NCI-H2029 treated with DMSO at 0.1 percent for 48 hours (cell line): ENCODE results near the gene EDIL3.

Experiments
- DNase-seq: peaks from one replicate; lab custom pipeline; 2025; lab: John Stamatoyannopoulos, UW

Gene EDIL3

DNA sequence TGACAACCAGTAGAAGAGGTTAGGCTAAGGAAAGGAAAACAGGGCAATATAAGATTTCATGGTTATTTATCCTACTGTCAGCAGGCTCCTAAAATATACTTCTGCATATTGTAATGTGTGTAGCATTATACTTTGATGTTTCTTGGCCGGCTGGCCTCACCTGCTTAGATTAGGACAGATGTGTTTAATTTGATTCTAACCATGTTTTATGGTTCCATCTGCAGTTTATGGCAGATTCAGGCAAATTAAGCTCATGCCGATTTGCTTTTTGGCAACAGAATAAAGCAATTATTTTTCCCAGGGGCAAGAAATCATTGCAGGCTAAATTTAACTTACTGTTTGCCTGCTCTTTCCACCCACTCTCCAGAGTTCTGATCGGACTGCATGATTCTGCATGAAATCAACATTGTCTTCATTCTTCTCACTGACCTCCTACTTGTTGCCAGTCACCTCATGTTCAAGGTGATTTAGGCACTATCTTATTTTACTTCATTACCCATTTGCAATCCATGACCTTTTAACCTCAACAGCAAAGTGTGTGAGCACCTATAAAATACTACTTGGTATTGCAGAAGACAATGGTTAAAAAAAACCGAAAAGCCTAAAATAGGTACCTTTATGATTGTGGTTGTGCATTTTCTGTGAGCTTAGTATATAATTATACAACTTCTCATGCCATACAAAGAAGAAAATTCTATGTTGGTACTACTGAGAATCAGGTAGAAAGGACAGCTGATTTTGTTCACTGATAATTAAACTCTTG, 125.2 kb downstream of the EDIL3 start:
- DNase-seq: no peak

DNA sequence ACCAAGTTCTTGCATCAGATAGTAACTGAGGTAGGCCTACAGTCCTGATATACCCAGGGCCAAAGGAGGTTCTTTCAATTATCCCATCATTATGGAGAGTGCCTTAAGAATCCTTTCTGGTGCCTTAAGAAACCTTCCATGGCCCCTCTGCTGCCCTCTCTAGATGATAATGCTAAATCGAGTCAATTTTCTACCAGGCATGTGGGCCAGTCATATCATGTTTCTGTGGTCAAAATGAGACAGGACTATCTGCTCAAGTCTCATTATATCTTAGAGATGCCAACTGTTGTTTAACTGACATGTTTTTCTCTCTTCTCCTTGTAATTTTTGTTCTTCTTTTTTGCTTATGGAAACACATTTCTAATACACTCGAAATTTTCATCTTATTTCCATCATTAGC, 127.6 kb downstream of the EDIL3 start:
- no peak for DNase-seq

DNA sequence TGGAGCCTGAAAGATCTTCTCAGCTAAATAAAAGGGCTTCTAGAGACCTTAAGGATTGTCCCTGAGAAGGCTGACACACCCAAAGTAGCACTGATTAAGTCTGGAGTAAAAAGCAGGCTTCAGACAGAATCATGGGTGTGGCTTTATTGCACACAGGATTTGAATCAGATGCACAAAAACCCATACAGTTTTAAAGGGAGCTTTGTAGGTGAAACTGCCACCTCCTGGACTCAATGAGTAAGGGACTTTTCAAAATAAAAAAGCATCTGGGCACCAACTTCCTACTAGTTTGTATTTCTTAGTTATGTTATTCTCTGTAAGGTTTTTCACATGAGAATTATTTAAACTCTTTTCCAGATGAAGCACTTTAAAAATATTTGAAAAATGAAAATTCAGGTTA, 129.4 kb downstream of the EDIL3 start:
- DNase-seq: no peak

DNA sequence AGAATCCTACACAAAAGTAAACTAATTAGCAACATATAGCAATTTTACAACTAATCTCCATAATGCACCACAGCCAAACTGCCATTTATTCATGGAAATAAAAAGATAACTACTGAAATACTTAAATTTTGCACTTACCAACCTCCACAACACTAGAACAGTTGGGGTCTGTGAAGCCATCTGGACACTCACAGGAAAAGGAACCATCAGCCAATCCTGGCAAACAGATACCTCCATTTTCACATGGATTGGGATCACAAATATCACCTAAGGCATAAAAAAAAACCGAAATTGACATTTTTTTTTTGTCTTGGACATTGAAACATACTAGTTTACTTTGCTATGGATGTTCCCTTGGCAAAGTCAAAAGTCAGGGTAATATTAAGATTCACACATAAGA, 130.7 kb downstream of the EDIL3 start:
- DNase-seq: no peak

DNA sequence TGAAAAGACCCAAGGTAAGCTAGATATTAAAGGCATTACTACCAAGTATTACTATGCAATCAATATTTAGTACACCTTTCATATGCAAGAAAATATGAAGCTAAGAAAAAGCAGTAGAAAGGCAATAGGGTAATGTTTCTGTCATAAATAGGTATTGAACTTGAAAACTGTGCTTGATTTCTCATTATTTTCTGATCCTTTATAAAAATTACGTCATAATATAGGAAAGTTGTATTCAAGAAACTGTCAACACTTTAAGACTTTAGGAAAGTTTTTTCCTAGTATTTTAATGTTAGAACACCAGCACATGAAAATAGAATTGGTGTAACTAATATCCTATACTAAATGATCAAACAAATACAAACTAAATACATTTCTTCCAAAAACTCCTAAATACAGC, 133.2 kb downstream of the EDIL3 start:
- DNase-seq: no peak

DNA sequence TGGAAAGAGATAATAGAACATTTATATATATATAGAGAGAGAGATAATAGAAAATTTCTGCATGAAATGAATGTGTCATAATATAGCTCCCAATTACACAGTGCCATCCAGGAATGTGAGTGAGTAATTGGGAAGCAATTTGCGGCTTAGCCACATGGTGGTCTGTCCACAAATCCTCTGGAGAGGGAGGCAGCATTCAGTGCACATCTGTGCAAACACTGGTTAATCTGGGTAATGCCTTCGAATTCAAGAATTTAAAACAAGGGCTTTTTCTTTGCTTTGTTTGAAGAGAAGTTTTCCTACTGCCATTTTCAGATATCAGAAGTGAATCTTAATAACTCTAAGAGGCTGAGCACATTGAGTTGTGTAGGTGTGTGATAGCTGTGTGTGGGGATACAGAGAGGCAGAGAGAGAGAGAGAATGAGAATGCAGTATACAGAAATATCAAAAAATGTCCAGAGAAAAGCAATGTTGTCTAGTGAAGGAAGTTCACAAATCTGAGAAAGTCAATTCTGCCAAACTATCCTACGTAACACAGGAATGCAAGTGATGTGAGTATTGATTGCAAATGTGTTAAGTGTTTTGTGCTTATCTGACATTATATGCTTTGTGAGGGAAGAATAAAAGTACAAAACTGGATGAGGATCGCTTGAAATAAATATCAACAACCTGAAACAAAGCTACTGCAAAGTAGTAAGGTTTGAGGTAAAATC, 134.6 kb downstream of the EDIL3 start:
- DNase-seq: no peak

DNA sequence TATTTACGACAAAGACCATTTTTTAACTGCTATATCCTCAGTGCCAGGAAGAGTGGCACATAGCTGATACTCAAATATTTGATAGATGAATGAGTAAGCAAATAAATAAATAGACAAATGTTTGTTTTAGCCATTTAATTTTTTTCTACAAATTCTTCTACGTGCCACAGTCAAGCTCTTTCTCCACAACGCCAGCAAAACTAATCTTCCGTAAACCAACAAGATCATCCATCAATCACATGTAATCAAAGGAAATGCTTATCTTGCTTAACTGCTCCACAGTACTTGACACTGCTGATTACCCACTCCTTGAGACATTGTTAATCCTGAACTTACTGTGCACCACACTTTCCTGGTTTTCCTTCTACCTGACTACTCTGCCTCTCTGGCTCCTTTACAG, 136.7 kb downstream of the EDIL3 start:
- no peak for DNase-seq

DNA sequence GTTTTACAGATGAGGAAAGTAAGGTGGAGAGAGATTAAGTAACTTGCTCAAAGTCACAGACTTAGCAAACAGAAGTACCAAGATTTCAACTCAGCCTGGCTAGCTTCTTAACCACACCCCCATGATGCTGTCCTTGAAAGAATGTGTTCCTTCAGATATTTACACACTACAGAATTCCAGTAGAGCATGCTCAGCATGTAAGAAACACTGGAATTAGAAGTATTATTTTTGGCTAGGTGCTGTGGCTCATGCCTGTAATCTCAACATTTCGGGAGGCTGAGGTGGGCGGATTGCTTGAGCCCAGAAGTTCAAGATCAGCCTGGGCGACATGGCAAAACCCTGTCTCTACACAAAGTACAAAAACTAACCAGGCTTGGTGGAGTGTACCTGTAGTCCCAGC, 142.4 kb downstream of the EDIL3 start:
- no peak for DNase-seq

DNA sequence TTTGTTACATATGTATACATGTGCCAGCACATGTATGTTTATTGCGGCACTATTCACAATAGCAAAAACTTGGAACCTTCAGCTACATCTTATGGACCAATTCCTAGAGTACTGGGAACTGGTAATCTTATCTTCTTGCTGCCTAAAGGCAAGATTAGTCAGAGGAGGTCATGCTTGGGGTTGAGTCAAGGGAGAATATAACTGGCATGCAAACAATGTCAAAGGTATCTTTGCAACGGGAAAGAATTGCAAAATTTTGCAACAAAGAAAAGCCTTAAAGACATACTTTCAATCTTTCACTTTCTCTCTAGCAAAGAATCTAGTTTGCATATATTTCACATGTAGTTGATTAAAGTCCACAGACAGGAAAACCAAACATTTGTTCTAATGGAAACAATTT, 145.2 kb downstream of the EDIL3 start:
- DNase-seq: no peak

DNA sequence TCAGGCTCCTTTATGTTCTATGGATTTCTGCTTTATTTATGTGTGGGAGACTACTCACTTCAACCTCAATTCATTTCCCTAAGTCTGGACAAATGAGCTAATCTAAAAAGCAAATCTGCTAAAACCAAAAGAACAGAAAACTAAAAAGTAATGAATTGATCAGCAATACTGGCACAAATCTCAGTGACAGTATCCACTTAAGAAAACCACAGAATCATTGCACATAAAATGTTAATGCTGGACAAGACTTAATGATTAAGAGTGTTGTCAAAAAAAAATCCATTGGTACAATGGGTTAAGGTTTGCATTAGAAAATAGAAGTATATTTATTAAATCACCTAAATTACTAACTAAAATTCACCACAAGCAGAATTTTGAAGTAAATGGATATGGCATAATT, 147.6 kb downstream of the EDIL3 start:
- no peak for DNase-seq

DNA sequence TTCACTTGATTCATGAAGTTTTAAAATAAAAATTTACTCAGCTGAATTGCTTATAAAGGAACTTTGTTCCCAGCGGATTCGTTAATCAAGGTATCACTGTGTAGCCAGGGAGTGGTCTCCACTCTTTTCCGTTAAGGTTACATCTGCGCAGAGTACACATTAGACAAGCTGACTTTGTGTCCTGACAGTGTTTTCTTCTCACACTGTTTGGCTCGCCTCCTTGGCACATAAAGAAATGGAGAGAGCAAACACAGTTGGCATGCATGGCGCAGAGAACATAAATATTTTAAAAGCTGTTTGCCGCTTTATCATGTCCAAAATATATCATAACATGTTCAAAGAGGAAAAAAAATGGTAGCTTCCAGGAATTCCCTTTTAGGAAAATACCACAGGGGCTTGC, 153.2 kb downstream of the EDIL3 start:
- no peak for DNase-seq

DNA sequence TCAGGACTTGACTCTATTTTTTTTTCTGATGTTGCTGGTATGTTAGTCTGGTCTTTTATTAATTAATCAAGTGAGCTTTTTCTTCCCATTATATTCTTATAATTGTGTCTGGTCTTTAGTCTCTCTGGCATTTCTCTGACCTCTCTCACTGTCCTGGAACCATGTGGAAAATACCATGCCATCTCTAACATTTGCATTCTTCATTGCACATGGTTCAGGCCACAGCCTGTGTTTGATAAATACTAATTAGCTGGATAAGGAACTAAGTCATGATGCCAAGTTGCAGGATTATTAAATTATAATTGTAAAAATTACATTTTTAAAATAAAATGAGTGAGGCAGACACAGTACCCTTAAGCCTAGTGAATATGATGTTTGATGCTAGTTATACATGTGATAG, 155.6 kb downstream of the EDIL3 start:
- no peak for DNase-seq

DNA sequence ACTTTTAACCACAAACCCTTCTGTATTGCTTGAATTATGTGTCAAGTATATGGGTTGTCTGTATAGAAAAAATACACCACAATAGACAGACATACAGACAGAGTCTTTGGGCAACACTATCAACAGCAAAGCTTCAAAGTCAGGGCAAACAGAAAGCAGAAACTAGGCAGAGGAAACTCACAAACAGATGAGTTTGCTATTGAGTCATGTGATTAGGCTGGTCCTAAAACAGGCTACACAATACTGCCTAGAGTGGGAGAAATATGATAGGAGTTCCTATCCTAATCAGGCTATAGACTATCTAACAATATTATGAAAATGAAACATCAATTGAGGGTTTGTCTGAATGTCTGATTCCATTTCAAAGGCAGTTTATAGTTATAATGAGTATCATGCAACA, 156.4 kb downstream of the EDIL3 start:
- DNase-seq: no peak

DNA sequence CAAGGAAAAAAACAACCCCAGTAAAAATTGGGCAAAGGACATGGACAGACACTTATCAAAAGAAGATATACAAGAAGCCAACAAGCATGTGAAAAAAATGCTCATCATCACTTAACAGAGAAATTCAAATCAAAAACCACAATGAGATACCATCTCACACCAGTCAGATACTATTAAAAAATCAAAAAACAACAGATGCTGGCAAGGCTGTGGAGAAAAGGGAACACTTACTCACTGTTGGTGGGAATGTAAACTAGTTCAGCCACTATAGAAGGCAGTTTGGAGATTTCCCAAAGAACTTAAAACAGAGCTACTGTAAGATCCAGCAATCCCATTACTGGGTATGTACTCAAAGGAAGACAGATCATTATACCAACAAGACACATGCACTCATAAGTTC, 157.4 kb downstream of the EDIL3 start:
- no peak for DNase-seq

DNA sequence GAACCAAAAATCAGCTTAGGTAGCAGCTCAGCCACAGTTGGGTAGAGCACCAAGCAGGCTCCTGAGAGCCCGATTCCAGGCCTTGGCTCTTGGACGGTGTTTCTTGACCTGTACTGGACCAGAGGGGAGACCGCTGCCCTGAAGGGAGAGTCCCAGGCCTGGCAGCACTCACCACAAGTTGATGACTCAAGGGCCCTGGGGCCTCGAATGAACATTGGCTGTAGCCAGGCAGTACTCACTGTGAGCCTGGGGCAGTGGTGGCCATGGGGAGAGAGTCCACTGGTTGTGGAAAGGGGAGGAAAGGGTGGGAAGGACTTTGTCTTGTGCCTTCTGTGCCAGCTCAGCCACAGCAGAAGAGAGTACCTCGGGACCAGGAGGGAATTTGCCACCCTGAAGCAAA, 166.1 kb downstream of the EDIL3 start:
- no peak for DNase-seq

DNA sequence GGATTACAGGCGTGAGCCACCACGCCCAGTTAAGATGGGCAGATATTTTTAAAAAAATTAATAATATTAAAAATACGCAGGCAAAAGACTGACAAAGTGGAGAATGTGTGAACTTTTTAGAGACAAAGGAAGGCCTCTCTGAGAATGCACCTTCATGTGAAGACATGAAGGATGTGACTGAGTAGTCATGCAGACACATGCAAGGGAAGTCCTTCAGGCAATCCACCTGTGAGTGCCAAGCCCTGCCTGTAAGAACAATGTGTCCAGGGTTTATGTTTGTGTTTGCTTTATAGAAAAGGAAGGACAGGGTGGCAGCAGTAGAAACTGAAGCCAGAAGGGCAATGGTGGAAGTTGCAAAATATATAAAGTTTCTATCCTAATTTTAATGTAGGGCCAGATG, 169.2 kb downstream of the EDIL3 start:
- DNase-seq: no peak

DNA sequence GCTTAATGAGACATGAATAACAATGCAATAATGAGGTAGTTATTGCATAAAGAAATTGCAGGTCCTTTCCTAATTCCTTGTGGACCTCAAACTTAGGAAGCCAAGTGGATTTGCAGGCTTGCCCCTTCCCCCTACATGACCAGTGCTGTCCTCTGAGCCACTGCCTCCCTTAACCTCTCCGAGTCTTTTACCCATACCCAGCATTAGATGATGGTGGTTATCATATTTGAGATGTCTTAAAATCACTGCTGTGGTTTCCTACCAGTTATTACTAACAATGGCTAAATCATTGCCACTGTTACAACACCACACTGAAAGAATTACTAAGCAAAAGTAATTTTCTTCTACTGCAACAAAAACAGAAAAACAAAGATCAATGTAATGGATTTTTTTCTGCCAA, 170.8 kb downstream of the EDIL3 start:
- DNase-seq: no peak

DNA sequence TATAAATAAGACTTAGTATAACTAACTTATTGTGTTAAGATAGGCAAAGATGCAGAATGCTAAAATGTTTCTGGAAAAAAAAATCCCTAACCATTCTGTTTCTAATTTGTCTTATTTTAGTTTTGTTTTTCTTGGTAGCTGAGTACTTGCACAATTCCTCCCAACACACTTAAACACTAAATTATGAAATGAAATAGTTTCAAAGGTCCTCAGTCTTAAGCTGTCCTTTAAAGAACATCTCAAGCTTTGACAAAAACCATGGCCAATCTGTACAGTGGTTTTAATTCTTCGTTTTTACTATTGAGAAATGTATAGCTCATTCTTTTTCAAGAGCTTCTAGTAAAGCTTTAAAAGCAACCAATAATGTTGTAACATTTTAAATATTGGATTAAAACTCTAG, 171.5 kb downstream of the EDIL3 start:
- no peak for DNase-seq

DNA sequence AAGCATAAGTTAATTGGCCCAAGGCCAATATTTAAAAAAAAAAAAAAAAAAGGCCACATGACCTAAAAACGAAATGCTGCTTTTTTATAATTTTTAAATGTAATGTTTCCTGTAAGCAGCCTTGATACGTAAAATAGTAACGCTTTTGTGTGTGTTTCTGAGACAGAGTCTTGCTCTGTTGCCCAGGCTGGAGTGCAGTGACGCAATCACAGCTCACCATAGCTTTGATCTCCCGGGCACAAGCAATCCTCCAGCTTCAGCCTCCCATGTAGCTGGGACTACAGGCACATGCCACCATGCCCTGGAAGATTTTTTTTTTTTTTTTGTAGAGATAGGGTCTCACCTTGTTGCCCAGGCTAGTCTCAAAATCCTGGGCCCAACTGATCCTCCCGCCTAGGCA, 179.9 kb downstream of the EDIL3 start:
- no peak for DNase-seq

DNA sequence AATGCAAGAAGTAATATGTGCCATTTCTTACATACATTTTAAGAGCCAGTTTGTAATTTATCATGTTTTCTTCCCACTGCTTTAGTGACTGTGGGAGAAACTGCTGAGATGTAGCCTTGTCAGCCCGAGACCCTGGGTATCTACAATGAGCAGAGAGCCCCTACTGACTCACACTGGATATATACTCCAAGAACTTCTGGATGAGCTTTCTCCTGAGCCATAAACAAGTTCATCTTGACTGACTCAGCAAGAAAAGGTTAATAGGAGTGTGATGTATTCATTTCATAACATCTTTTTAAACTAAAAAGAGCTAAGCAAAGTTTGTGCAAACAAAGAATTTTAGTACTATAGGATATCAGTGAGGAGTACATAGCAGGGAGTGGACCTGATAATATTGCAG, 182.5 kb downstream of the EDIL3 start:
- DNase-seq: no peak

DNA sequence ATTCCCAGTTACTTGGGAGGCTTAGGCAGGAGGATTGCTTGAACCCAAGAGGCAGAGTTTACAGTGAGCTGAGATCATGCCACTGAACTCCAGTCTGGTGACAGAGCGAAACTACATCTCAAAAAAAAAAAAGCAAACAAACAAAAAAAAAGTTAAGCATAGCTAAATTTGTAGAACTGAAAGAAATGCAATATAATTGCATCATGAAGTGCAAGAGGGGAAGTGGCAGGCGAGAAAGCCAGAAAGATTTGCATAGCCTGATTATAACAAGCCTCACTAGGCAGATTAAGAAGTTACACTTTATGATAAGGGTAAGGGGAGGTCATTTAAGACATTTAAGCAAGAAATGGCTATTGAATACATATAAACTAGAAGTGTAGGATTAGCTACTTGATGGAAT, 187.1 kb downstream of the EDIL3 start:
- DNase-seq: no peak

DNA sequence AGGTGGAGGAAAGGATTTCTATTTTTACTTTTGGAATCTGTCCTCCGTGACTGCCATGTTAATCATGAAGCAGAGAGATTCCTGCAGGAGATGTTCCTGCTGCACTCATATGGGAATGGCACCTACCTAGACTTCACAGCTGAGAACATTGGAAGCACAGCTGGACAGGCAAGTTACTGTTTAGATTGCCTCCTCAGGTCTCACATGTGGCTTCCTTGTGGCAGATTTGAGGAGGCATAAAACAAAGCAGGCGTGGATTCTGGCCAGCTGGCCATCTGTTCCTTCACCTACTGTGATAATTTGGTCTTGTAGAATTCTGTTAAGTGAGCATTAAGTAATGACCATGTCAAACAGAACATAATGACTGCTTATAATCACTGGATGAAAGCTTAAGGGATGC, 193.4 kb downstream of the EDIL3 start:
- no peak for DNase-seq

DNA sequence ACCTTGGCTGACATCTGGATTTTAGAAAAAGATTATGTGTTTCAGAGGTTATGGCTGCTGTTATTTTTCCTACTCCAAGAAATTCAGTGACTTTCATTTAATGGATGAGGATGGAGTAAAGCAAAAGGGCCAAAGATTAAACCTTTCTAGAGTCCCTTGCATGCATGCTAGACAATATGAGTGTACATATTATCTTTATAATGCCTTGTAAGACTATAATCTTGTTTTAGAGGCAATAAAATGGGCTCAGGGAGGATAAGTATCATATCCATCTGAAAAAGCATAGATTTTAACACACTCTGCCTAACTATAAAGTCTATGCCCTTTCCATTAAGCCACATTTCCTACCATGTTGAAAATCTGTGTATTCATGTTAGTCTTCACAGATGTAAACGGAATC, 199.8 kb downstream of the EDIL3 start:
- no peak for DNase-seq

DNA sequence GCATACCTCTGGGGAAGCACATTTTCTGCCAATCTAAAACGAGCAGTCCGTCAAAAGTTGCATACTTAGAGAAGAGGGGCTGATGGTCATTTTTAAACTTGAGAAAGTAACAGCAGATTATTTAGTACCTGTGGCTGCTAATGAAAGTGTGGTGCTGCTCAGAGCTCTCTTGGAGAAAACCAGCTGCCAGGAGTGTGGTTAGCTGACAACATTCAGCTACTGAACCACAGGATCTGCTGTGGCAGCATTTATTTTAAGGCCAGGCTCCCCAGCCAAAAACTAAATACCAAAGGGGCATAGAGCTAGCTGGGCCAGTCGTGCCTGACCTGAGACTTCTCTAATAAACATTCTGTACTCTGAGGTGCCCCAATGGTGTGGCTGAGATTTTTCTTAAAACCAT, 203.6 kb downstream of the EDIL3 start:
- no peak for DNase-seq
